ENCODE results near the gene BRINP3.

DNA sequence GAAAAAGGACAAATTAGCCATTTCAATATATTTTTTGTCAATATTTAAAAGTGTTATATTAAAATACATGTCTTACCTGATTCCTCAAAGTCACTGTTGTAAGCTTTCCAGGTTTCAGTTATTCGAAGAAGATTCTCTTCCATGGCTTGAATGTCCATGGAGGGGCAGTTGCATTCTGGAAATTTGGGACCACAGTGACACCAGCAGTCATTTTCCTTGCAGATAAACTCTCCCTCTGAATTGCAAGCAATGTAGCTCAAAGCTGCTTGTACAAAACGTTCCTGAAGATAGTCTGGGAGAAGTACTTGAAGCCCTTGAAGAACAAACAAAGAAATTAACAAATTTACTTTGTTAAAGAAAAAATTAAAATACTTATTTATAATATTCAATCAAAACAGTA is 251.7 kb downstream of the BRINP3 start:
- TF ChIP-seq, protein P1, sequence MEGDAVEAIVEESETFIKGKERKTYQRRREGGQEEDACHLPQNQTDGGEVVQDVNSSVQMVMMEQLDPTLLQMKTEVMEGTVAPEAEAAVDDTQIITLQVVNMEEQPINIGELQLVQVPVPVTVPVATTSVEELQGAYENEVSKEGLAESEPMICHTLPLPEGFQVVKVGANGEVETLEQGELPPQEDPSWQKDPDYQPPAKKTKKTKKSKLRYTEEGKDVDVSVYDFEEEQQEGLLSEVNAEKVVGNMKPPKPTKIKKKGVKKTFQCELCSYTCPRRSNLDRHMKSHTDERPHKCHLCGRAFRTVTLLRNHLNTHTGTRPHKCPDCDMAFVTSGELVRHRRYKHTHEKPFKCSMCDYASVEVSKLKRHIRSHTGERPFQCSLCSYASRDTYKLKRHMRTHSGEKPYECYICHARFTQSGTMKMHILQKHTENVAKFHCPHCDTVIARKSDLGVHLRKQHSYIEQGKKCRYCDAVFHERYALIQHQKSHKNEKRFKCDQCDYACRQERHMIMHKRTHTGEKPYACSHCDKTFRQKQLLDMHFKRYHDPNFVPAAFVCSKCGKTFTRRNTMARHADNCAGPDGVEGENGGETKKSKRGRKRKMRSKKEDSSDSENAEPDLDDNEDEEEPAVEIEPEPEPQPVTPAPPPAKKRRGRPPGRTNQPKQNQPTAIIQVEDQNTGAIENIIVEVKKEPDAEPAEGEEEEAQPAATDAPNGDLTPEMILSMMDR (conservative IDR thresholded peaks at IDR 0.05; ENCODE audit: low read depth, low read length), result no peak
- TF ChIP-seq EZH2 (IDR thresholded peaks at IDR 0.05; ENCODE audit: low read length, unreplicated experiment) (no peak), EZH2phosphoT487 (IDR thresholded peaks at IDR 0.05; ENCODE audit: borderline replicate concordance, low read length) (no peak)

All from PC-3 (cell line).